Stimulated activated CD8-positive, alpha-beta memory T cell treated with anti-CD3 and anti-CD28 coated beads, Interleukin-2, amount 100 ng/mL, for 48 hours (primary cell): Measurements from ENCODE around the gene IL1R1.
A peak's percentile ranks its signal among the peaks of the same experiment; 100 is the strongest.

Source experiments
- DNase-seq, 2 donors: peaks; one replicate each; pipeline ENCODE4 v3.0.0-alpha.2; 2020; ENCODE audit warnings: low read depth in 2 of 2

IL1R1 gene

GRCh38 chr2:102140377-102140776, 2.2 kb upstream of the IL1R1 start:
- no peak for DNase-seq

DNA sequence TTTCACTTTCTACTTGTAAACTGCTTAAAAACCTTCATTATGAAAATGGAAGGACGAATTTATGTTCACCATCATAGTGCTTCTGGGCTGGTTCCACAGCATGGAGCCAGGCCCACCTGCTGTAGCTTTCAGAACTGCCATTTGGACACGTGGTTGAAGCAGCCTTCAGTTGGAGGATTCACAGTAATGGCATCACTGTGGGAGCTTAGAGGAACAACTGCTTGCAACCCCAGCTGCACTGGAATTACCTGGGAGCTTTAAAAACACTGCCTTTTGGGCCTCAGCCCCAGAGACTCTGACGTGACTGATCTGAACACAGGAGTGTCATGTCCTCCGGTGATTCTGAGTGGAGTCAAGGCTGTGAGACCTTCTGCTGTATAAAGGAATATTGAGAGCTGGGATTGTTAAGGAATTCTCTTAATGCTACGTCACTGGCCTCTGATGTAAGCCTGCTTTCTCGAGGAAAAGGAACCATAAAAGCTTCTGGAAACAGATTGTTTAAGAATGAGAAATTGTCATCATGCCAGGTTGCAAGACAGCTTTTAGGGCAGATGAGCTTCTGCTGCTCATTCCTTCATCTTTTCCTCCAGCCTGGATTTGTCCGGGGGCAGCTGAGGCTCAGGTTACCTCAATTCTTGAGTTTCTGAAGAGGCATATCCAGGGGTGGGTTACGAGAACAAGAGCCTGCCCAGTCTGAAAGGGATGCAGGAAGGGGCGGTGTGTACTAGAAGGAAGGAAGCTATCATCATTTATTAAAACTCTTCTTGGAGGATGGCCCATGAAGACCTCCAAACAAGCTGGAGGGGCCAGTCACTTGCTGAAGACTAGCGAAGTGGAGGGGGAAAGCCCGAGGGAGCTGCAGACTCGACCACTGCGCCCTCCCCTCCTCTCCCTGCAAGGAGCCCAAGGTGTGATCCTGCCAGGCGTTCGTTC, 1.3 kb upstream of the IL1R1 start:
- DNase-seq = no peak

DNA sequence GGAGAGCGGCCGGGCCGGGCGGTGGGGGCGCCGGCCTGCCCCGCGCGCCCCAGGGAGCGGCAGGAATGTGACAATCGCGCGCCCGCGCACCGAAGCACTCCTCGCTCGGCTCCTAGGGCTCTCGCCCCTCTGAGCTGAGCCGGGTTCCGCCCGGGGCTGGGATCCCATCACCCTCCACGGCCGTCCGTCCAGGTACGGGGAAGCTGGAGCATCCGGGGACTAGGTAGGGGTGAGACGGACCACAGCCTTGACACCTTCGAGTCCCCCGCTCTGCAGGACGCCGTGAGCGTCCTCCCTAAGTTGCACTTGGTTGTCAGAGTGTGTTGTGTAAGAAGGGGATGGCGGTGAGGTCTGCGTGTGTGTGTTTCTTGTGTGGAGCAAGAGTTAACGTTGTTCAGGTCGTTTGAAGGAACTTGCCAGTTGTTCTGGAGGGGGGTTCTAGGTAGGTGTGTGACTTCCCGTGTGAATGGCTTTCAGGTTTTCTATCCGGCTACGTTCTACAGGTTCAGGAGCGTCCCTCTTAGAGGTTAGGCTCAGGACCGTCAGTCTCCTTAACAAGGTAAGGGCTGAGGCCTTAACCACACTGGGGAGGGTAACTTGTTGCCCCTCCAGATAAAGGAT, 393 bp downstream of the IL1R1 start:
- DNase-seq = no peak

- no peak for DNase-seq
These were observed 972 bp downstream of the IL1R1 start for GRCh38 chr2:102143450-102143985.

DNA sequence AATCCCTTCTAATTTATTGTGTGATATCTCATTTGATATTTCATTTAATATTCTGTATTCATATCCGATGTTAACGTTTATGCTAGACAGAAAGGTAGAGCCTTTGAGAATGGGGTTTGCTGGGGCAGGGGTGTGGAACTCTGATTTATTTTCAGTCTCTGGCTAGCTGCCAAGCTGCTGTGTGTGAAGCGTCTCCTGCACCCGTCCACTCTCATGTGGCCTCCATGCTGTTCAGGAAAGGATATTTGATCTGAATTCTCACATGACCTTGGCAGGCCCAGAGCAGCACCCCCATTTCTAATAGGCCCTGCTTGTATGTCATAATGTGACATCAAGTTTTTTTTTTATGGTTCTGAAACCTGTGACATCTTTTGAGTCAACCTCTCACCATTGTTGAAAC, 1.6 kb downstream of the IL1R1 start:
- no peak for DNase-seq

DNA sequence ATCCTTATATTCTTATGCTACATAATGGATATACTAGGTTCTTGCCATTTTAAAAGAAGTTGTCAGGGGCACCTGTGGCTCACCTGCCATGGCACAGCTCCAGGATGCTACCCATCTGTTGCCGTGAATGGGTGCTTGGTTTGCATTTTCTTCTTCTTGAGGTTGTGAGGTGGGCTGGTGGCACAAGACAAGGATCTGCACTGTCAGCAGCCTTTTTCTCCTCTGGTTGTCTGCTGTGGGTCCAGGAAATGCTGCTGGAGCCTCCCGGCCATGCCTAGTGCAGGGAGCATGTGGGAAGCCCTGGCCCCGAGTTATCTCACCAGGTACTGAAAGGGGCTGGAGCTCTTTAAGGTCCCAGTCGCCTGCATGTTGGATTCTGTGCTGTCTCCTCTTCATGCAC, 2.6 kb downstream of the IL1R1 start:
- no peak for DNase-seq

DNA sequence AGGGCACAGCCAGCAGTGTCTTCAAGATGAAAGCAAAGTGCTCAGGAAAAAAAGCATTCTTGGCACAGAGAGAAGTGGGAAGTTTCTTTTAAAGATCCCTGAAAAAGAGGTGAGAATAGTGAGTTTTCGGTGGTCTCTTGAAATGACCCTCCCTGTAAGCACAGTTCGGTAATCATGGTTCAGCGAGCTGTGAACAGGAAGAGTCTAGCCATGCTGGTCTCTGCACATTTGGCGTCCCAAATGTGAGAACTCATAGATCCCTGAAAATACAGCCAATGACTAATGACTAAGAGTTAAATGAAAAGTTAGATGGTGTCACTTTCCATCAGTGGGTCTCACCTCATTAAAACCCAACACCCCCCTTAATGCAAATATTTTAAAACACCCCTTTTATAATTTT, 3.4 kb downstream of the IL1R1 start:
- no peak for DNase-seq

GRCh38 chr2:102147935-102148334, 5.4 kb downstream of the IL1R1 start:
- peak; percentile 29 to 37 for DNase-seq

GRCh38 chr2:102149243-102149642, 6.7 kb downstream of the IL1R1 start:
- DNase-seq = no peak

- DNase-seq = no peak
These were observed 7.3 kb downstream of the IL1R1 start for GRCh38 chr2:102149644-102150455.

- DNase-seq = no peak
These were observed 11.8 kb downstream of the IL1R1 start for GRCh38 chr2:102154364-102154763.

- no peak for DNase-seq
These were observed 12.6 kb downstream of the IL1R1 start for GRCh38 chr2:102154946-102155702.

- no peak for DNase-seq
These were observed 13.4 kb downstream of the IL1R1 start for GRCh38 chr2:102155703-102156515.

DNA sequence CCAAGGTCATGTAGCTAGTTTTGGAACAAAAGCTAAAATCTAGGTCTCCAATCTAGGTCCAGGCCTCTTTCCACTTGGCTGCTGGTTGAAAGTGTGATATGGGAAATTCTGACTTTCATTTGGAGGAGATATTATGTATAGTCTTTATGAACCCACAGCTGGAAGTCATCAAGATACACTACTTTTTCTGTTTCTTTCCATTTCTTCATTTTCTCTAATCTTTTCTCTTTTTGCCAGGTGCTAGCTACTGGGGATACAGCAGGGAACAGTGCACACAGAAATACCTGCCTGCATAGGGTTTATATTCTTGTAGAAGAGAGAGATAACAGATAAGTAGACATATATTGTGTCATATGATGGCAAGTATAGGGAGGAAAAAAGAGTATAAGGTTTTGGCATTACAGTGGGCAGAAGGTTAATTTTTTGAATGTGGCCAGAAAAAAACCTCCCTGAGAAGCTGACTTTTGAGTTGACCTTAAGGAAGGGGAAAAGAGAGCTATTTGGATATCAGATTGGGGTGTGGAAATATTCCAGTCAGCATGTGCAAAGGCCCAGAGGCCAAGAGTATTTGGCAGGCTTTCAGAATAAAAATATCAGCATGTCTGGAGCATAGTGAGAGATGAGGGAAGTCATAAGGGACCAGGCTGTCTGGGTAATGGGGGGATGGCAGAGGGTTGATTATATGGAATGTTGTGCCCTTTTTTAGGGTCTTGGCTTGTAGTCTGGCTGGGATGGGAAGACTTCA, 15.6 kb downstream of the IL1R1 start:
- DNase-seq = no peak

DNA sequence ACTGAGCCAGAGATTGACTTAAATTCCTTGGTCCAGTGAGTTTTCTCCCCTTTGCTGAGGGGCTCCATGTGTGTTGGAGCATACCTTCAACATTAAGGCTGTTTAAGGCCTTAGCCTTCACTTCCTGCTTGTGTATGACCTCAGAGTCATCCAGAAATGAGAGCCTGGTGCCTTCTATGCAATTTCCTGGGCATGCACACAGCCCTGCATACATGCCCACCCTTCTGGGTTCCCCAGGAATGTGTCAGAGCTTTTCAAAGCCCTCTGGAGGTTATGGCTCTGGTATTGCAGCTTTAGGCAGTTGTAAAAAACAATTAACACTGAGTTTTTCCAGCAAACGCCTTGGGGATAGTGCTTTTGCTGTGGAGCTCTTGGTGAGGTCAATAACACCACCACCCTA, 16.7 kb downstream of the IL1R1 start:
- DNase-seq = no peak

DNA sequence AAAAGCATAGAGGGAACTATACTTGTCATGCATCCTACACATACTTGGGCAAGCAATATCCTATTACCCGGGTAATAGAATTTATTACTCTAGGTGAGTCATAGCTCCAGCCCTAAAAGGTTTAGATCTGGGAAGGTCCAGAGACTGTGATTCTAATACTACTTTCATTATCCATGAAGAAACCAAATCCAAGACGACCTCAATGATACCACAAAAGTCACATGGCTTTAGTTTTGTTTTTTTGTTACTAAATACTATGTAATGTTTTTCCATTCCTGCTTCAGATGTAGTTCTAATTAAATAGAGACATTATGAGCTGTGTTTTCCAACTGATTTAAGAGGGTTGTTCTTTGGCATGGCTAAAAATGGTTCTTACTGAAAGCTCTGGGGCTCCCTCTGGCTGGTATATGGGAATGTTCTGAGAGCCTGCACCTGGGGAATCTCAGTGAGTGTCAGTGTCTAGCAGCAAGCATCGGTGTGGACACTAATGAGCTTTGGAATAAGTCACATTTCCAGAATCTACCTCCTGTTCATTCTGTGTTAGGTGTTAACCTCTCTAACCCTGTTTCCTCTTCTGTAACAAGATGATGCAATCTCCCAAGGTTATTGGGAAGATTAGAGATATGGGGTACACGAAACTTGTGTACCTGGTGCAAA, 23.8 kb downstream of the IL1R1 start:
- DNase-seq = no peak

- no peak for DNase-seq
These were observed 25.7 kb downstream of the IL1R1 start for GRCh38 chr2:102168026-102168771.

- no peak for DNase-seq
These were observed 29.4 kb downstream of the IL1R1 start for GRCh38 chr2:102171946-102172345.

GRCh38 chr2:102172745-102173144, 30.2 kb downstream of the IL1R1 start:
- no peak for DNase-seq
